DOHH2 (cell line): Measurements from ENCODE around the gene NPIPA2.
"Not testable (repeated sequence)": the region's sequence is repeated elsewhere in the genome, so short reads cannot be mapped to it uniquely, and the experiment has no call there.

Experiments
- EZH2phosphoT487 ChIP-seq: fragments of 200-600 bp; sonication (generic); IDR thresholded peaks from 2 replicates; pipeline ENCODE4 v1.6.1; 2017; ENCODE audit warnings: borderline replicate concordance, mild to moderate bottlenecking, antibody characterized with exemption, low read length, moderate library complexity, mixed read lengths
- TF ChIP-seq, protein P1 (sequence below): fragments of 200-600 bp; sonication (generic); IDR thresholded peaks from one replicate; pipeline ENCODE4 v1.5.1; 2014; ENCODE audit warnings: antibody characterized with exemption, mild to moderate bottlenecking, low read depth, low read length; ENCODE audit not compliant: poor library complexity, severe bottlenecking

GRCh38 chr16:14779368-14779877, 37.1 kb downstream of the NPIPA2 start:
- TF ChIP-seq, protein P1, sequence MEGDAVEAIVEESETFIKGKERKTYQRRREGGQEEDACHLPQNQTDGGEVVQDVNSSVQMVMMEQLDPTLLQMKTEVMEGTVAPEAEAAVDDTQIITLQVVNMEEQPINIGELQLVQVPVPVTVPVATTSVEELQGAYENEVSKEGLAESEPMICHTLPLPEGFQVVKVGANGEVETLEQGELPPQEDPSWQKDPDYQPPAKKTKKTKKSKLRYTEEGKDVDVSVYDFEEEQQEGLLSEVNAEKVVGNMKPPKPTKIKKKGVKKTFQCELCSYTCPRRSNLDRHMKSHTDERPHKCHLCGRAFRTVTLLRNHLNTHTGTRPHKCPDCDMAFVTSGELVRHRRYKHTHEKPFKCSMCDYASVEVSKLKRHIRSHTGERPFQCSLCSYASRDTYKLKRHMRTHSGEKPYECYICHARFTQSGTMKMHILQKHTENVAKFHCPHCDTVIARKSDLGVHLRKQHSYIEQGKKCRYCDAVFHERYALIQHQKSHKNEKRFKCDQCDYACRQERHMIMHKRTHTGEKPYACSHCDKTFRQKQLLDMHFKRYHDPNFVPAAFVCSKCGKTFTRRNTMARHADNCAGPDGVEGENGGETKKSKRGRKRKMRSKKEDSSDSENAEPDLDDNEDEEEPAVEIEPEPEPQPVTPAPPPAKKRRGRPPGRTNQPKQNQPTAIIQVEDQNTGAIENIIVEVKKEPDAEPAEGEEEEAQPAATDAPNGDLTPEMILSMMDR: not testable (repeated sequence)
- not testable (repeated sequence) for TF ChIP-seq EZH2phosphoT487
